BJ (cell line): Measurements from ENCODE around the gene TRABD2A. TPM values are rescaled to one million over a fixed set of nuclear protein-coding genes. Genes with fewer than 3 reads are reported as not detected.
"Not testable (repeated sequence)": the region's sequence is repeated elsewhere in the genome, so short reads cannot be mapped to it uniquely, and the experiment has no call there.

Experiments
- CTCF ChIA-PET: fragments of 350-600 bp; formaldehyde crosslinking; extraction: SDS; loops from one replicate; lab custom pipeline; 2021; ENCODE audit warnings: antibody characterized with exemption, inconsistent platforms; lab: Yijun Ruan, JAX
- POLR2A ChIA-PET: fragments of 300-600 bp; sonication (Branson Sonifier 250); formaldehyde crosslinking; extraction: SDS; loops from one replicate; lab custom pipeline; 2021; ENCODE audit warnings: antibody characterized with exemption; lab: Charles Lee
- DNase-seq: peaks from one replicate; pipeline ENCODE4 v3.0.0-alpha.2; 2011; ENCODE audit warnings: low read depth
- H3K27me3 ChIP-seq: 2 replicates; pipeline ENCODE4 v1.6.0; 2011; ENCODE audit warnings: low read length; ENCODE audit not compliant: control insufficient read depth, insufficient read depth
- H3K36me3 ChIP-seq: 2 replicates; pipeline ENCODE4 v1.5.1; 2011; ENCODE audit warnings: low read length; ENCODE audit not compliant: control insufficient read depth, insufficient read depth
- H3K4me3 ChIP-seq: 2 replicates; pipeline ENCODE4 v1.5.1; 2011; ENCODE audit warnings: low read depth, mild to moderate bottlenecking, control low read depth, low read length
- polyA plus RNA-seq: library from polyadenylated mRNA; depleted of rRNA; stranded (reverse); fragments of >200 nt; gene quantifications from 2 replicates; pipeline ENCODE4 v1.2.3, GENCODE V29; 2011
- TF ChIP-seq, protein P1 (sequence below): IDR thresholded peaks from 2 replicates; pipeline ENCODE4 v1.5.1; 2011; ENCODE audit warnings: low read depth, mild to moderate bottlenecking, control low read depth, inconsistent platforms, low read length, moderate library complexity; ENCODE audit not compliant: insufficient read depth

The TRABD2A gene
- polyA plus RNA-seq, 1 experiment = 3.8 TPM

DNA sequence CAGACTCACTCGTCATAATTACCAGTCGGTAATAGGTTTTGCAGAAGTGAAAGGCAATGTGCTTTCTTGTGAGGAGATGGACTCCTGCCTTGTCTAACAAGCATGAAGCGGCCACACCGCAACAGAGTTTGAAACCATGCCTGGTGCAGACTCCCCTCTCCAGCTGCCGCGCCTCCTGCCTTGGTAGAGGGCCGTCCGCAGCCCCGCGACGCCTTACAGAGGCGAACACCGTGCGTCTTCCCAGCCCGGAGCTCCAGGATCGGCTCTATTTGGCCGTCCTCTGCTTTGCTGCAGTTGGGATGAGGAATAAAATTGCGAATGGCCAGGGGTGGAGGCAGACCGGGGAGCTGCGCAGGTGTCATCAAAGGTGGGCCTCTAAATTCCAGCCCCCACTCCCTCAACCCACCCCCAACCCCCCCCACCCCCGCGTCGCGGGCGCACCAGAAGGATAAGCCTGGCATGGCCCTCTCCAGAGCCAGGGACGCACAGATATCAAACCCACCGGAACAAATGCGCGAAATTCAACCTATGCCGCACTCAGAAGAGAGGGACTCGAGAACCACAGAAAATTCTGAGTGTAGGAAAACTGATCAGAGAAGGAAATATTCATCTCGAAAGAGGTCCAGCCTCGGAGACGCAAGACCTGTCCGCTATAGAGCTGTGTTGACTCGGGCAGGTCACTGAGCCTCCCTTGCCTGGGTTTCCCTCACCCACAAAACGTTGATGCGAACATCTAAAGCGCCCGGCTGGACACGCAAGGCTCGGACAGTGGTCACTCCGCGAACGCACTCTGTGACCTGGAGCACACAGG is 1.1 kb downstream of the TRABD2A start:
- POLR2A ChIA-PET = no interaction called here

GRCh38 chr2:84878896-84879583 is 1.8 kb downstream of the TRABD2A start:
- no peaks in the 10 kb centered on the region for H3K36me3 ChIP-seq
- TF ChIP-seq, protein P1, sequence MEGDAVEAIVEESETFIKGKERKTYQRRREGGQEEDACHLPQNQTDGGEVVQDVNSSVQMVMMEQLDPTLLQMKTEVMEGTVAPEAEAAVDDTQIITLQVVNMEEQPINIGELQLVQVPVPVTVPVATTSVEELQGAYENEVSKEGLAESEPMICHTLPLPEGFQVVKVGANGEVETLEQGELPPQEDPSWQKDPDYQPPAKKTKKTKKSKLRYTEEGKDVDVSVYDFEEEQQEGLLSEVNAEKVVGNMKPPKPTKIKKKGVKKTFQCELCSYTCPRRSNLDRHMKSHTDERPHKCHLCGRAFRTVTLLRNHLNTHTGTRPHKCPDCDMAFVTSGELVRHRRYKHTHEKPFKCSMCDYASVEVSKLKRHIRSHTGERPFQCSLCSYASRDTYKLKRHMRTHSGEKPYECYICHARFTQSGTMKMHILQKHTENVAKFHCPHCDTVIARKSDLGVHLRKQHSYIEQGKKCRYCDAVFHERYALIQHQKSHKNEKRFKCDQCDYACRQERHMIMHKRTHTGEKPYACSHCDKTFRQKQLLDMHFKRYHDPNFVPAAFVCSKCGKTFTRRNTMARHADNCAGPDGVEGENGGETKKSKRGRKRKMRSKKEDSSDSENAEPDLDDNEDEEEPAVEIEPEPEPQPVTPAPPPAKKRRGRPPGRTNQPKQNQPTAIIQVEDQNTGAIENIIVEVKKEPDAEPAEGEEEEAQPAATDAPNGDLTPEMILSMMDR = no peak
- H3K4me3 ChIP-seq = no peak overlapping the region
- POLR2A ChIA-PET = no interaction called here
- no peak for DNase-seq
- CTCF ChIA-PET = interaction anchor here (0.6 to 2.0 kb wide), 2 partner anchors 13 to 47 kb away, joined by 3 to 6 read pairs; no protein-coding TSS in a partner anchor
- H3K27me3 ChIP-seq = peaks cover 9% of the 10 kb centered on the region

More for the DNA sequence above, 1.1 kb downstream of the TRABD2A start:
- TF ChIP-seq, protein P1 = no peak
- H3K36me3 ChIP-seq = no peaks in the 10 kb centered on the region
- peaks cover 9% of the 10 kb centered on the region for H3K27me3 ChIP-seq
- no peak overlapping the region for H3K4me3 ChIP-seq
- no peak for DNase-seq
- CTCF ChIA-PET = interaction anchor here (0.8 to 2.0 kb wide), 4 partner anchors 12 to 420 kb away, joined by 3 to 6 read pairs (median 4); no protein-coding TSS in a partner anchor

DNA sequence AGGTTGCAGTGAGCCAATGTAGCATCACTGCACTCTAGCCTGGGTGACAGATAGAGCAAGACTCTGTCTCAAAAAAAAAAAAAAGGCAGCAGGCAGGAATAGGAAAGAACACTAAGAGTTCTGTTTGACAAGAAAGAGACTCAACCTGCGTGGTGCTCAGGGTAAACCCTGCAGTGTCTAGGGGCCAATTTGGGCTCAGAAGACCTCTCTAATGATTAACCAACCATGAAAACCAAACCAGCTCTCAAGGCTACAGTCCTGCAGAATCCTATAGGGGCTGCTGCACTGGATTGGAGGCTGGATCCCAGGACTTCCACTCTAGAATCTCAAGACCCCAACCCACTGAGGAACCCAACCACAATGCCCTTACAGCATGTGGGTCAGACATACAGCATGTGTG is 2.4 kb downstream of the TRABD2A start:
- no peak for DNase-seq
- Histone ChIP-seq H3K27me3 (peaks cover 9% of the 10 kb centered on the region), H3K36me3 (no peaks in the 10 kb centered on the region), H3K4me3 (no peak overlapping the region)
- ChIA-PET CTCF (no interaction called here), POLR2A (no interaction called here)
- TF ChIP-seq, protein P1 = no peak

GRCh38 chr2:84876369-84876768 is 4.5 kb downstream of the TRABD2A start:
- ChIA-PET CTCF (interaction anchor here (1.0 to 1.5 kb wide), 3 partner anchors 19 to 379 kb away, joined by 3 to 5 read pairs (median 3); no protein-coding TSS in a partner anchor), POLR2A (no interaction called here)
- no peak for DNase-seq
- Histone ChIP-seq H3K4me3 (no peak overlapping the region), H3K36me3 (no peaks in the 10 kb centered on the region), H3K27me3 (peaks cover 9% of the 10 kb centered on the region)
- TF ChIP-seq, protein P1 = no peak

- POLR2A ChIA-PET, H3K4me3 ChIP-seq, H3K27me3 ChIP-seq, DNase-seq, H3K36me3 ChIP-seq: not testable (repeated sequence)
- CTCF ChIA-PET = interaction anchor here (1.0 to 1.4 kb wide), 2 partner anchors 18 to 378 kb away, joined by 3 read pairs; no protein-coding TSS in a partner anchor
Observed at GRCh38 chr2:84875619-84876018, 5.3 kb downstream of the TRABD2A start.
